AG04449 (cell line): ENCODE measurements around the gene UVRAG.

Experiments
- CTCF ChIA-PET: fragments of 350-600 bp; formaldehyde crosslinking; extraction: SDS; loops from one replicate; lab custom pipeline; 2021; ENCODE audit warnings: antibody characterized with exemption; lab: Yijun Ruan, JAX
- POLR2A ChIA-PET: fragments of 400-600, 350-600 bp; formaldehyde crosslinking; extraction: SDS; loops from one replicate; lab custom pipeline; 2020; ENCODE audit warnings: antibody characterized with exemption, inconsistent platforms; lab: Yijun Ruan, JAX
- DNase-seq: peaks from one replicate; pipeline ENCODE4 v3.0.0-alpha.2; 2010; ENCODE audit warnings: low read depth, low spot score
- H3K4me3 ChIP-seq: 2 replicates; pipeline ENCODE4 v1.5.1; 2011; ENCODE audit warnings: low read depth, mild to moderate bottlenecking, control low read depth, low read length
- CTCF ChIP-seq: IDR thresholded peaks from one replicate; pipeline ENCODE4 v1.5.1; 2011; ENCODE audit warnings: mild to moderate bottlenecking, moderate library complexity, low read length, control low read depth, inconsistent platforms; ENCODE audit not compliant: insufficient read depth; ENCODE audit errors: missing control alignments

Gene UVRAG

GRCh38 chr11:76119032-76119431, 304.0 kb downstream of the UVRAG start:
- ChIA-PET POLR2A (no interaction called here), CTCF (interaction anchor here (0.8 to 1.5 kb wide), 2 partner anchors 10 to 222 kb away, joined by 4 to 5 read pairs; no protein-coding TSS in a partner anchor)
- no peak overlapping the region for H3K4me3 ChIP-seq
- DNase-seq = no peak
- no peak for TF ChIP-seq CTCF

GRCh38 chr11:76119779-76120178, 304.8 kb downstream of the UVRAG start:
- TF ChIP-seq CTCF = no peak
- POLR2A ChIA-PET = no interaction called here
- CTCF ChIA-PET = interaction anchor here (0.8 to 1.5 kb wide), 2 partner anchors 9 to 222 kb away, joined by 4 to 5 read pairs; no protein-coding TSS in a partner anchor
- no peak overlapping the region for H3K4me3 ChIP-seq
- no peak for DNase-seq

GRCh38 chr11:76120513-76121101, 305.6 kb downstream of the UVRAG start:
- no peak for TF ChIP-seq CTCF
- DNase-seq = no peak
- CTCF ChIA-PET = interaction anchor here (1.1 to 1.9 kb wide), 3 partner anchors 10 to 32 kb away, joined by 3 to 10 read pairs (median 3); no protein-coding TSS in a partner anchor
- POLR2A ChIA-PET = no interaction called here
- no peak overlapping the region for H3K4me3 ChIP-seq

- ChIA-PET CTCF (interaction anchor here (1.2 kb wide), 1 partner anchor 230 kb away, joined by 3 read pairs; no protein-coding TSS in a partner anchor), POLR2A (no interaction called here)
- DNase-seq = no peak
- no peak overlapping the region for H3K4me3 ChIP-seq
- no peak for TF ChIP-seq CTCF
Measured at GRCh38 chr11:76123248-76123647, 308.2 kb downstream of the UVRAG start.

- TF ChIP-seq CTCF = no peak
- no peak overlapping the region for H3K4me3 ChIP-seq
- CTCF ChIA-PET = interaction anchor here (2.5 kb wide), 1 partner anchor 27 kb away, joined by 12 read pairs; no protein-coding TSS in a partner anchor
- DNase-seq = no peak
- POLR2A ChIA-PET = no interaction called here
Measured at GRCh38 chr11:76124905-76125770, 310.1 kb downstream of the UVRAG start.

GRCh38 chr11:76129729-76130128, 314.7 kb downstream of the UVRAG start:
- CTCF ChIA-PET = interaction anchor here (0.8 to 2.8 kb wide), 5 partner anchors 16 to 232 kb away, joined by 3 to 8 read pairs (median 3); no protein-coding TSS in a partner anchor
- POLR2A ChIA-PET = no interaction called here
- no peak overlapping the region for H3K4me3 ChIP-seq
- TF ChIP-seq CTCF = no peak
- DNase-seq = no peak
